ENCODE results near the gene LRRIQ3.

The LRRIQ3 gene

GRCh38 chr1:74235153-74235552, 37.2 kb upstream of the LRRIQ3 start, which contains the start of gene TNNI3K:
Gene TNNI3K (plus strand): TSS chr1:74235387. CDS start chr1:74235452, 65 bp downstream.
- Histone ChIP-seq H2AFZ (ENCODE audit: low read length) (no peak within 1 kb of the TSS), H3K27me3 (ENCODE audit: insufficient read depth, low read length, poor library complexity, severe bottlenecking) (no peaks in the 10 kb centered on the region), H3K79me2 (ENCODE audit: insufficient read depth, low read length) (no peaks in the 10 kb centered on the region), H3F3A (ENCODE audit: low read depth) (no peaks in the 10 kb centered on the region), H4K20me1 (ENCODE audit: insufficient read depth, low read length, poor library complexity, severe bottlenecking) (no peaks in the 10 kb centered on the region), H3K9me3 (ENCODE audit: insufficient read depth, low read depth, low read length) (no peaks in the 10 kb centered on the region), H3K9me2 (replicated peaks; ENCODE audit: low read depth, low read length) (no peaks in the 10 kb centered on the region), H3K4me1 (ENCODE audit: insufficient read depth, low read length, poor library complexity, severe bottlenecking) (no peaks in the 10 kb centered on the region), H3K36me3 (ENCODE audit: insufficient read depth, low read length) (no peaks in the 10 kb centered on the region), H3K4me3 (ENCODE audit: low read length, poor library complexity, severe bottlenecking) (no peak within 1 kb of the TSS), H3K4me2 (ENCODE audit: low read depth, low read length, poor library complexity, severe bottlenecking) (no peak within 1 kb of the TSS), H3K9ac (ENCODE audit: low read depth, low read length, poor library complexity, severe bottlenecking) (no peak within 1 kb of the TSS)
- TF ChIP-seq CTCF (conservative IDR thresholded peaks at IDR 0.05; ENCODE audit: low read length) (no peak), EZH2phosphoT487 (IDR thresholded peaks at IDR 0.05; ENCODE audit: borderline replicate concordance) (no peak)

GRCh38 chr1:74223453-74223852, 25.5 kb upstream of the LRRIQ3 start:
- Histone ChIP-seq H3K79me2 (ENCODE audit: insufficient read depth, low read length) (no peaks in the 10 kb centered on the region), H3K4me2 (ENCODE audit: low read depth, low read length, poor library complexity, severe bottlenecking) (no peak overlapping the region), H3K9me3 (ENCODE audit: insufficient read depth, low read depth, low read length) (no peaks in the 10 kb centered on the region), H2AFZ (ENCODE audit: low read length) (no peak overlapping the region), H3F3A (ENCODE audit: low read depth) (no peaks in the 10 kb centered on the region), H3K27me3 (ENCODE audit: insufficient read depth, low read length, poor library complexity, severe bottlenecking) (no peaks in the 10 kb centered on the region), H3K36me3 (ENCODE audit: insufficient read depth, low read length) (no peaks in the 10 kb centered on the region), H3K9me2 (replicated peaks; ENCODE audit: low read depth, low read length) (no peaks in the 10 kb centered on the region), H4K20me1 (ENCODE audit: insufficient read depth, low read length, poor library complexity, severe bottlenecking) (no peaks in the 10 kb centered on the region), H3K4me1 (ENCODE audit: insufficient read depth, low read length, poor library complexity, severe bottlenecking) (no peaks in the 10 kb centered on the region), H3K4me3 (ENCODE audit: low read length, poor library complexity, severe bottlenecking) (no peak overlapping the region), H3K9ac (ENCODE audit: low read depth, low read length, poor library complexity, severe bottlenecking) (no peak overlapping the region)
- no peak for TF ChIP-seq CTCF (conservative IDR thresholded peaks at IDR 0.05; ENCODE audit: low read length)
- no peak for TF ChIP-seq EZH2phosphoT487 (IDR thresholded peaks at IDR 0.05; ENCODE audit: borderline replicate concordance)

GRCh38 chr1:74222701-74223100, 24.7 kb upstream of the LRRIQ3 start:
- H3K4me2 ChIP-seq (ENCODE audit: low read depth, low read length, poor library complexity, severe bottlenecking): no peak overlapping the region

More at GRCh38 chr1:74222701-74223100, 24.7 kb upstream of the LRRIQ3 start:
- H3K9ac ChIP-seq (ENCODE audit: low read depth, low read length, poor library complexity, severe bottlenecking): no peak overlapping the region
- no peak overlapping the region for H3K4me3 ChIP-seq (ENCODE audit: low read length, poor library complexity, severe bottlenecking)
- H3K36me3 ChIP-seq (ENCODE audit: insufficient read depth, low read length): no peaks in the 10 kb centered on the region
- no peaks in the 10 kb centered on the region for H3K27me3 ChIP-seq (ENCODE audit: insufficient read depth, low read length, poor library complexity, severe bottlenecking)
- no peaks in the 10 kb centered on the region for H3K79me2 ChIP-seq (ENCODE audit: insufficient read depth, low read length)
- no peaks in the 10 kb centered on the region for H3F3A ChIP-seq (ENCODE audit: low read depth)
- H4K20me1 ChIP-seq (ENCODE audit: insufficient read depth, low read length, poor library complexity, severe bottlenecking): no peaks in the 10 kb centered on the region
- H3K9me2 ChIP-seq (replicated peaks; ENCODE audit: low read depth, low read length): no peaks in the 10 kb centered on the region
- H2AFZ ChIP-seq (ENCODE audit: low read length): no peak overlapping the region
- H3K9me3 ChIP-seq (ENCODE audit: insufficient read depth, low read depth, low read length): no peaks in the 10 kb centered on the region
- TF ChIP-seq EZH2phosphoT487 (IDR thresholded peaks at IDR 0.05; ENCODE audit: borderline replicate concordance) (no peak), CTCF (conservative IDR thresholded peaks at IDR 0.05; ENCODE audit: low read length) (no peak)
- H3K4me1 ChIP-seq (ENCODE audit: insufficient read depth, low read length, poor library complexity, severe bottlenecking): no peaks in the 10 kb centered on the region
